Measurements from ENCODE around the gene ATP2A1.
"Not testable (repeated sequence)": the region's sequence is repeated elsewhere in the genome, so short reads cannot be mapped to it uniquely, and the experiment has no call there.

The ATP2A1 gene

DNA sequence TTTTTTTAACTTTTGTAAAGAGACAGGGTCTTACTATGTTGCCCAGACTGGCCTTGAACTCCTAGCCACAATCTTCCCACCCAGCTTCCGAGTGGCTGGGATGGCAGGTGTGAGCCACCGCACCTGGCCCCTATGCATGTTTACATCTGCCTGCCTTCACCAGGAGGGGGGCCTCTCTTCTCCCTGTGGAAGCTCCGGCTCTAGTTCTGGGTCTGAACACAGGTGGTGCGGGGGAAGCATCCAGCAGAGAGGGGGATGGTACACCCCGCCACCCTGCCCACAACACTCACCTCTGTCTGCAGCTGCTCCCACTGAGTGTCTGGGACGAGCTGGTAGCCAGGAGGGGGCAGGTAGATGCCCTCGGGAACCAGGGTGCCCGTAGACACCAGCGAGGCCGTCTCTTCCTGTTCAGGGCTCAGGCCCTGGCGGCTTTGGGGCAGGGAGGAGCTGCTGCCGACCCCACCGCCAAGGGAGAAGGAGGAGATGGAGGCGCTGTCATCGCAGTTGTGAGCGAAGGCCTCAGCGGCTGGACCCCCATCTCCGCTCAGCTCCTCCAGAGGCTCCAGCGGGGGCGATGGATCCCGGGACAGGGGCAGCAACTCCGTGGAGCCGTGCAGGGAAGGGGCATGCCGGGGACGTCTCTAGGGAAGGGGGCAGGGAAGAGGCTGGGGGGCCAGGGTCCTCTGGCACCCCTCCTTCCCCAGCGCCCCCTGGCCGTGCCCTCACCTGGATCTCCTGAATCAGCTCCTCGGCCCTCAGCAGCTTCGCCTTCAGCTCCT is 35.8 kb downstream of the ATP2A1 start:
- DNase-seq: no peak

DNA sequence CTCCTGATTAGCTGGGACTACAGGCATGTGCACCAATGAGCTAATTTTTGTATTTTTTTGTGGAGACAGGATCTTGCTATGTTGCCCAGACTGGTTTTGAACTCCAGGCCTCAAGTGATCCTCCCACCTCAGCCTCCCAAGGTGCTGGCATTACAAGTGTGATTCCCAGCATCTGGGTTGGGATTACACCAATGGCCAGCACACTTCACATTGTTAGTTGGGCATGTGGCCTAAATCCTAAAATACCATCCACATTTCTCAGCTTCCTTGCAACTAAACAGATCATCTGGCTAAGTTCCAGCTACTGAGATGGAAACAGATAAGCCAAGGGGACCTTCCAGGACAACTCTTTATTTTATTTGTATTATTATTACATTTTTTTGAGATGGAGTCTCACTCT is 36.9 kb downstream of the ATP2A1 start:
- DNase-seq: no peak

DNA sequence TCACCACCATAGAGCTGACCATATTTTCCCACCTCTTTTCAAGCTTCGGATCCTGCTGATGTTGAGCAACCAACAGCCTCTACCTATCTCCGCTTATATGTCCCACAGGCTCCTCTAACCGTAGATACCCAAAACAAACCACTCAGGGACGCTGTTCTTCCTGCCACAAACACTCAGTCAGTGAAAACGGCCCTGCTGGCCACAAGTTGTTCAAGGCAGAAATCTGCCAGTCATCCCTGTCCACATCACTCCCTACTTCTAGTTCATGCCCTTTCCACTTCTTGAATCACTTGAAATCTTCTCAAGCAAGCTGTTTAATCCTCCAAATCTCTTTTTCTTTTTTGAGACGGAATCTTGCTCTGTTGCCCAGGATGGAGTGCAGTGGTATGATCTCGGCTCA is 38.8 kb downstream of the ATP2A1 start:
- no peak for DNase-seq

DNA sequence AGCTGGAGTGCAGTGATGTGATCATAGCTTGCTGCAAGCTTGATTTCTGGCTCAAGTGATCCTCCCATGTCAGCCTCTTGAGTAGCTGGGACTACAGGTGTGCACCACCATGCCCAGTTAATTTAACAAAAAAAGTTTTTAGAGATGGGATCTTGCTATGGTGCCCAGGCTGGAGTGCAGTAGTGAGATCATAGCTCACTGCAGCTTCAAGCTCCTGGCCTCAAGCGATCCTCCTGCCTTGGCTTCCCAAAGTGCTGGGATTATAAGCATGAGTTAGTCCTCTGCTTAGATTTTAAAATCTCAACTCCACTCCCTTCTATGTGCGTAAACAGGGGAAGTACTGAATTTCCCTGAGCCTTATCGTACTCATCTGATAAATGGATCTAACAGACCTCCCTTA is 40.4 kb downstream of the ATP2A1 start:
- no peak for DNase-seq

DNA sequence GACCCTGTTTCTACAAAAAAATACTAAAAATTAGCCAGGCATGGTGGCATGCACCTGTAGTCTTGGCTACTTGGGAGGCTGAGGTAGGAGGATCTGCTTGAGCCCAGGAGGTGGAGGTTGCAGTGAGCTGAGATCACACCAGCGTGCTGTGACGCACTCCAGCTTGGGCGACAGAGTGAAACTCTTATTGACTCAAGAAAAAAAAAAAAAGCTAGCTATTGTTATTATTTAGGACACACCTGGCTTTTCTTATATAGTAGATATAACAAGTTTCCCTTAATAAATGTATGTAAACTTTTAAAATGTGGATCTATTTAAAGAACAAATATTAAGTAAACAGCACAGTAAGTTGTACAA is 44.9 kb downstream of the ATP2A1 start:
- no peak for DNase-seq

DNA sequence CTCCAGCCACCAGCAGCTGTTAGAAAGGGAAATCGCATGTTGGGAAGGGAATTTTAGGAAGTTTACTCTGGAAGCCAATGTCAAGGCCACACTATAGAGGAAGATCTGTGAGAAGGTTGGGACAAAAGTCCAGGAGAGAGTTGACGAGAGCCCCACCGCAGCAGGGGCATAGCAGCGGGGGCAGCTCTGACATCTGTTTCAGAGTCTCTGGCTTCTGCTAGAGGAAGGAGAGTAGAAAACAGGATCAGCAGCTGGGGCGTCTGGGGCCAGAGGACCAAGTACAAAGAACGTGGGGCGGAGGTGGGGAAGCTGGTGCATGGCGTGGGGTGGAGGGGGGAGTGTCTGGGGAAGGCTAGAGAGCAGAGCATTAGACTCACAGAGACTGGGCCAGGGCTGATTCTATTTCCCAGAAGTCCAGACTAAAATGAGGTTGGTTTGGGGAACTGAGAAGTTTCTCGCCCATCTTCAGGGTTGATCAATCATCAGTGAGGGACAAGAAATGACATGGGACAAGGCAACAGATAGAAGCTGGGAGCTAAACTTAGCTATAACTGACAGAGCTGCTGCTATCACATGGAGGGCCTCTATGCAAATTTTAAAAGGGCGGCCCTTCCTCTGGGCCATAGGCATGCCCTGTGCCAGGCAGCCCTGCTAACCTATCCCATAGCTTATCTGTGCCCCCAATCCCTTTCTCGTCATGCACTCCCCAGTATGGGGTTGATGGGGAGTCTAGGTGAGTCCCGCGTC is 45.5 kb downstream of the ATP2A1 start:
- DNase-seq: no peak

DNA sequence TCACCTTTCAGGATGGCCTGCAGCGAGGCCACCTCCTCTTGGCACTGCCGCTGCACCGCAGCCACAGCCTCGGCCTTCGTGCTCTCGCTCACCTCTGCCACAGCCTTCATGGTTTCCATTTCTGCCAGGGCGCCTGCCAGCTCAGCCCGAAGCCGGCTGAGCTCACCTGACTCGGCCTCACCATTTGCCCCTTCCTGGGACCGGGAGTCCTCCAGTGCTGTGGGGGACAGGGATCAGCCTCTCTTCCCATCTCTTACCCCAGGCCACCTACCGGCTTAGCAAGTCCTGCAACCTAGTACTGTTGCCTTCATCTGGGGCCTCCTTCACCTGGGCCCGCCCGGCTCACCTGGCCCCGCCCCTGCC is 46.1 kb downstream of the ATP2A1 start:
- no peak for DNase-seq

DNA sequence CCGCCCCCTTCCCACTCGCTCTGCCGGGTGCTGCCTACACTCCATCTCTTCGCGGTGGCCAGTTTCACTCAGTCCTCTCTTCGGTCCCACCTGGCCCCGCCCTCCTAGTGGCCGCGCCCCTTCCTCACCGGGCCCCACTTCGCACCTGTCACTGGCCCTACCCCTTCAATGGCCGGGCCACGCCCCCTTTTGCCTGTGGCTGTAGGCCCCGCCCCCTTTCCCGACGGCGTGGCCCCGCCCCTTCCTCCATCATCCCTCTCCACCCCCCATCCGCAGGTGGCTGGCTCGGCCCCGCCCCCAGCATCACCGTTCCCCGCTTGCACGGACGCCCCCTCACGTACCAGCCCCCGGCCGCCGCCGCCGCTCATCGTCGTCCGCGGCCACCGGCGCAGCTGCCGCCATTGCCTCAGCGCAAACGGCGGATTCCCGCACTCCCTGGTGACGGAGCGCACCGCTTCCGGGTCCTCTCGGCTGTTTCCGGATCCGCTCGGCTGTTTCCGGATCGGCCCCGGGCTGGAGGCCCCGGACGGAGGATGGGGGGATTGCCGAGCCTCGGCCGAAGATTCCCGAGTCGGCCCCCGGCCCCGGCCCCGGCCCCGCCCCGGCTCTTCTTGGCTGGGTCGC is 46.6 kb downstream of the ATP2A1 start, which contains the start of gene RABEP2:
Gene RABEP2 (minus strand): TSS at position 477 of the 624 bp plus-strand sequence. CDS start 75 bp downstream, at position 402.
- peak; percentile 40 for DNase-seq

DNA sequence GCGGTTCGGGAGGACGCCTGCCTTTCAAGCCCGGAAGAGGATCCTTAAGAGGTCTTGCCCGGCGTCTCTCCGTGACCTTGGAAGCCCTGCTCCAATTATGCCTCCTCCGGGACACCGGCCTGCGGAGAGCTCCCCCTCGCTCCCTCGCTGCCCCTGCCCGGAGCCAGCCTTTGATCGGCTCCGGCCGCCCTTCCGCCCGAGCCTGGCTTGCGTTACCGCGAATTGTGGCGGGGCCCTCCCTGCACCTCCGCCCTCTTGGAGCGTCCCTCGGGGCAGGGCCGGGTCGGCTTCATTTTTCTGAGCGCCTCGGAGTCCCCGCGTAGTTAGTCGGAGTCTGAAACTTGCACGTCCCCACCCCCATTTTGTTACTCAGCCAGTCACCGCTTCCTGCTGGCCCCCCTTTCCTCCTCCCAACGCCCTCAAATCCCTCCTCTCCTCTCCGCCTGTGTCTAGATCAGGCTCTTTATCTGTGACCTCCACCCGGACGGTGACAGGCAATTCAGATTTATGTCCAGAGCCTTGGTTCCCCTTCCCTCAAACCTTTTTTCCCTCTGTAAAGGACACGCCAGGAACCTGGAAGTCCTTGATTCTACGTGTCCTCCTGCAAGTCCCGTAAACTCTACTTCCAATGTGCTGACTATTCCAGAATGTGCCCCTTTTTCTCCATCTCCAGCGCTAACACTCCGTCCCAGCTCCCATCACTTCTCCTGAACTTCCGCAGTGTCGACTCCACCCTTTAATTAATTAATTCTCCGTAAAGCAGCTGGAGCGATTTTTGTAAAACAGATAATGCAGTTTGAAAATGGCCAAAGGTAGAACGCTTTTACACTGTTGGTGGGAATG is 47.3 kb downstream of the ATP2A1 start:
- no peak for DNase-seq

DNA sequence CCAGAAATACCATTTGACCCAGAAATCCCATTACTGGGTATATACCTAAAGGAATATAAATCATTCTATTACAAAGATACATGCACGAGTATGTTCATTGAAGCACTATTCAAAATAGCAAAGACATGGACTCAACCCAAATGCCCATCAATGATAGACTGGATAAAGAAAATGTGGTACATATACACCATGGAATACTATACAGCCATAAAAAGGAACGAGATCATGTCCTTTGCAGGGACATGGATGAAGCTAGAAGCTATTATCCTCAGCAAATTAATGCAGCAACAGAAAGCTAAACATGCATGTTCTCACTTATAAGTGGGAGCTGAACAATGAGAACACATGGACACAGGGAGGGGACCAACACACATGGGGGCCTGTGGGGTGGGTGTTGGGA is 48.0 kb downstream of the ATP2A1 start:
- not testable (repeated sequence) for DNase-seq

DNA sequence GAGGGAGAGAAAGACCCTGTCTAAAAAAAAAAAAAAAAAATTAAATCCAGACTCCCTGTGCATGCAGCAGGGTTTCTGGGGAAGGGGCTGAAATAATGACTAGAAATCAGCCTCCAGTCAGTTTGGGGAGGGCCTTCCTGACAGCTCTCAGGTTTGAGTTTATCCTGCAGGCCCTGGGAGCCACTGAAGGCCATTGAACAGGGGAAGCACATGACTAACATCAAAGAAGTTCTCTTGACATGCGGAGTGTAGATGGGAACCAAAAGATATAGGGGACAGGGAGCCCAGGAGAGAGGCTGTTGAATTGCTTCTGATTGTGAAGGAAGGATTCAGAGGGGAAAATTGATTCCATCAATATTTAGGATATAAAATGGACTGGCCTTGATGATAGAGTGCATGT is 49.5 kb downstream of the ATP2A1 start:
- no peak for DNase-seq

DNA sequence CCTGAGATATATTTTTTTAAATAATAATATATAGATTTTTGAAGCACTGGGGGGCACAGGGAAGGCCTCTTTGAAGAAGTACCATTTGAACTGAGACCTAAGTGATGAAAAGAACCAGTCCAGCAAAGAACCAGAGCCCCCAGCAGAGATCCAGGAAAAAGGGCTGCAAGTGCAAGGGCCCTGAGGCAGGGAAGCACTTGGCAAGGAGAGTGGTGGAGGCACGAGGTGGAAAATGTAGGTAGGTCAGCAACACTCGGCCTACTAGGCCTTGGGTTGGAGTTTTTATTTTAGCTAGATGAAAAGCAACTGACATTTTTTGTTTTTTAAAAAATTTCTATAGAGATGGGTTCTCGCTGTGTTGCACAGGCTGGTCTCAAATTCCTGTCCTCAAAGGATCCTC is 51.9 kb downstream of the ATP2A1 start:
- no peak for DNase-seq

DNA sequence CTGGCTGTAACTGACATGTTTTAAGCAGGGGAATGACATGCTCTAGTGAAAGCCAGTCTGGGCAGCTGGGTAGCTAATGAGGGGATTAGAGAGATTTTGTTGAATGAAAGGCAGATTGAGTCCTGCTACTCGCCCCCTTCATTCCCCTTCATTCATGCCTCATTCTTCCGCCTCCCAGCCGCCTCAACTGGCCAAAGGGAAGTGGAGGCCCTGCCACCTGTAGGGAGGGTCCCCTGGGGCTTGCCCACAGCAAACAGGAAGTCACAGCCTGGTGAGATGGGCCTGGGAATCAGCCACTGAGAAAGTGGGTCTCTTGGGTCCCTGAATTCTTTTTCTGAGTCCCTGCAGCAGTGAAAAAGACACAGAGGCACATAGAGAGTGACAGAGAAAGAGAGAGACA is 52.4 kb downstream of the ATP2A1 start:
- DNase-seq: no peak

DNA sequence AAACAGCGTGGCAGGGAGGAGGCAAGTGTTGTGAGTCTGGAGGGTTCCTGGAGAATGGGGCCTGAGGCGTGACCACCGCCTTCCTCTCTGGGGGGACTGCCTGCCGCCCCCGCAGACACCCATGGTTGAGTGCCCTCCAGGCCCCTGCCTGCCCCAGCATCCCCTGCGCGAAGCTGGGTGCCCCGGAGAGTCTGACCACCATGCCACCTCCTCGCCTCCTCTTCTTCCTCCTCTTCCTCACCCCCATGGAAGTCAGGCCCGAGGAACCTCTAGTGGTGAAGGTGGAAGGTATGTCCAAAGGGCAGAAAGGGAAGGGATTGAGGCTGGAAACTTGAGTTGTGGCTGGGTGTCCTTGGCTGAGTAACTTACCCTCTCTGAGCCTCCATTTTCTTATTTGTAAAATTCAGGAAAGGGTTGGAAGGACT is 53.5 kb downstream of the ATP2A1 start, which contains the start of gene CD19:
Gene CD19 (plus strand): TSS at position 171 of the 425 bp plus-strand sequence. CDS start 30 bp downstream, at position 201.
- no peak for DNase-seq

DNA sequence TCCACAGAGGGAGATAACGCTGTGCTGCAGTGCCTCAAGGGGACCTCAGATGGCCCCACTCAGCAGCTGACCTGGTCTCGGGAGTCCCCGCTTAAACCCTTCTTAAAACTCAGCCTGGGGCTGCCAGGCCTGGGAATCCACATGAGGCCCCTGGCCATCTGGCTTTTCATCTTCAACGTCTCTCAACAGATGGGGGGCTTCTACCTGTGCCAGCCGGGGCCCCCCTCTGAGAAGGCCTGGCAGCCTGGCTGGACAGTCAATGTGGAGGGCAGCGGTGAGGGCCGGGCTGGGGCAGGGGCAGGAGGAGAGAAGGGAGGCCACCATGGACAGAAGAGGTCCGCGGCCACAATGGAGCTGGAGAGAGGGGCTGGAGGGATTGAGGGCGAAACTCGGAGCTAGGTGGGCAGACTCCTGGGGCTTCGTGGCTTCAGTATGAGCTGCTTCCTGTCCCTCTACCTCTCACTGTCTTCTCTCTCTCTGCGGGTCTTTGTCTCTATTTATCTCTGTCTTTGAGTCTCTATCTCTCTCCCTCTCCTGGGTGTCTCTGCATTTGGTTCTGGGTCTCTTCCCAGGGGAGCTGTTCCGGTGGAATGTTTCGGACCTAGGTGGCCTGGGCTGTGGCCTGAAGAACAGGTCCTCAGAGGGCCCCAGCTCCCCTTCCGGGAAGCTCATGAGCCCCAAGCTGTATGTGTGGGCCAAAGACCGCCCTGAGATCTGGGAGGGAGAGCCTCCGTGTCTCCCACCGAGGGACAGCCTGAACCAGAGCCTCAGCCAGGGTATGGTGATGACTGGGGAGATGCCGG is 54.3 kb downstream of the ATP2A1 start:
- DNase-seq: no peak

DNA sequence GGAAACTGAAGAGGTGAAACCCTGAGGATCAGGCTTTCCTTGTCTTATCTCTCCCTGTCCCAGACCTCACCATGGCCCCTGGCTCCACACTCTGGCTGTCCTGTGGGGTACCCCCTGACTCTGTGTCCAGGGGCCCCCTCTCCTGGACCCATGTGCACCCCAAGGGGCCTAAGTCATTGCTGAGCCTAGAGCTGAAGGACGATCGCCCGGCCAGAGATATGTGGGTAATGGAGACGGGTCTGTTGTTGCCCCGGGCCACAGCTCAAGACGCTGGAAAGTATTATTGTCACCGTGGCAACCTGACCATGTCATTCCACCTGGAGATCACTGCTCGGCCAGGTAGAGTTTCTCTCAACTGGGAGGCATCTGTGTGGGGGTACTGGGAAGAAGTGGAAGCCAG is 54.9 kb downstream of the ATP2A1 start:
- no peak for DNase-seq

DNA sequence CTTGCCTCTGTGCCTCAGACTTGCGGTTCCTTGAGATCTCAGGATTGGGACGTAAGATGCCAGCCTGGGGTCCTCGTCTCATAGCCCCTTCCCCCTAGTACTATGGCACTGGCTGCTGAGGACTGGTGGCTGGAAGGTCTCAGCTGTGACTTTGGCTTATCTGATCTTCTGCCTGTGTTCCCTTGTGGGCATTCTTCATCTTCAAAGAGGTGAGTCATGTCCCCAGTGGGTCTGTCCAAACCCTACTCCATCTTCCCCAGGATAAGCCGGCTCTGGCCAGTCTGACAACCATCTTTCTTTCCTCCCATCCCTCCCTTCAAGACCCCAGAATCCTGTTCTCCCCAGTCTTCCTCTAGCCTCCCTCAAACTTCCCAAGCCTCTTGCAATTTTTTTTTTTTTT is 57.1 kb downstream of the ATP2A1 start:
- no peak for DNase-seq

DNA sequence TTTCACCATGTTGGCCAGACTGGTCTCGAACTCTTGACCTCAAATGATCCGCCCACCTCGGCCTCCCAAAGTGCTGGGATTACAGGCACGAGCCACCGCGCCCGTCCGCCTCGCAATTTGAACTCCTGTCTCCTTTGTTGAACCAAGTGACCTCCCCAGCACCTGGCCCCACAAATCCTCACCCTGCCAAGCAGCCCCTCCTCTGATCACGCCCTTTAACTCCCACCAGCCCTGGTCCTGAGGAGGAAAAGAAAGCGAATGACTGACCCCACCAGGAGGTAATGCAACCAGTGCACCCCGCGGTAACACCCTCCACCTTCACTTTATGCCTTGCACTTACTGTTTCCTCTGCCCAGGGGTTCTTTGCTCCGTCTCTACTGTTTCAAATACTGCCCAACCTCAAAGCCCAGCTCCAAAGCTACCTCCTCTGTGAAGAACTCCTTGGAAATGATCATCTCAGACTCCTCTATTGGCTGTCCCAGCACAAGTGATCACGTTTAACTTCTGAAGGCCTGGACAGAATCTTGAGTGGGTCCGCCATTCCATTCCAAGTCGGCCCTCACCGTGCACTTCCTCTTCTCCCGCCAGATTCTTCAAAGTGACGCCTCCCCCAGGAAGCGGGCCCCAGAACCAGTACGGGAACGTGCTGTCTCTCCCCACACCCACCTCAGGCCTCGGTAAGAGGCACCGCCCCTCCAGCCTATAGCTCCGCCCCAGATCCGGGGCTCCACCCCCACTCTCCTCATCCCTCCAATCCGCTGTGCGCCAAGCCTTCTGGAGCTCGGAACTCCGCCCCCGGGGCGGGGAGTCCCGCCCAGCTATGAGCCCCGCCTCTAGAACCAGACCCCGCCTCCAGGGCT is 57.9 kb downstream of the ATP2A1 start:
- DNase-seq: no peak

DNA sequence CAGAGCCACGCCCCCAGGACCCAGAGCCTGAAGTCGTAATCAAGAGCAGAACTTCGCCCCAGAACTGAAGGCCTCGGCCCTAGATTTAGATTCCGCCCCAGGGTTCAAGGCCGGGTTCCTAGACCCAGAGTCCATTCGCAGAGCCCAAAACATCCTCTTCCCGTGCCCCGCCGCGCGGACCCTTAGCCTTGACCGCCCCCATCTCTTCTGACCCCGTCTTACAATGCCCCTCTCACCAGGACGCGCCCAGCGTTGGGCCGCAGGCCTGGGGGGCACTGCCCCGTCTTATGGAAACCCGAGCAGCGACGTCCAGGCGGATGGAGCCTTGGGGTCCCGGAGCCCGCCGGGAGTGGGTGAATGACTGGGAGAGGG is 58.5 kb downstream of the ATP2A1 start:
- DNase-seq: no peak

DNA sequence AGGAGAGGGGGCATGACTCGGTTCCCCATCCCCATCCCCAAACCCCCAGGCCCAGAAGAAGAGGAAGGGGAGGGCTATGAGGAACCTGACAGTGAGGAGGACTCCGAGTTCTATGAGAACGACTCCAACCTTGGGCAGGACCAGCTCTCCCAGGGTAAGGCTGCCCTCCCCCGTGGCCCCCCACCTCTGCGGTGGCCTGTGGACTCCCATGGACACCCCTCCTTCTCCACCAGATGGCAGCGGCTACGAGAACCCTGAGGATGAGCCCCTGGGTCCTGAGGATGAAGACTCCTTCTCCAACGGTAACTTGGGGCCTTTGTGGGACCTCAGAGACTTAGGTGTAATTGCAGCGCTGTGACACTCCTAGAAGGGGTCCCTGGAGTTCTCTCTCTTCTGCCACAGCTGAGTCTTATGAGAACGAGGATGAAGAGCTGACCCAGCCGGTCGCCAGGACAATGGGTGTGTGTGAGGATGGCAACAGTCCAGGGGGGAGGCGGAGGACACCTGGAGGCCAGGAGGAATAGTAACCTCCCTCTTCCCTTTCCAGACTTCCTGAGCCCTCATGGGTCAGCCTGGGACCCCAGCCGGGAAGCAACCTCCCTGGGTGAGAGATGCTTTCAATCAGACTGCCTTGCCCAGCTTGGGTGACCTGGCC is 59.1 kb downstream of the ATP2A1 start:
- no peak for DNase-seq

DNA sequence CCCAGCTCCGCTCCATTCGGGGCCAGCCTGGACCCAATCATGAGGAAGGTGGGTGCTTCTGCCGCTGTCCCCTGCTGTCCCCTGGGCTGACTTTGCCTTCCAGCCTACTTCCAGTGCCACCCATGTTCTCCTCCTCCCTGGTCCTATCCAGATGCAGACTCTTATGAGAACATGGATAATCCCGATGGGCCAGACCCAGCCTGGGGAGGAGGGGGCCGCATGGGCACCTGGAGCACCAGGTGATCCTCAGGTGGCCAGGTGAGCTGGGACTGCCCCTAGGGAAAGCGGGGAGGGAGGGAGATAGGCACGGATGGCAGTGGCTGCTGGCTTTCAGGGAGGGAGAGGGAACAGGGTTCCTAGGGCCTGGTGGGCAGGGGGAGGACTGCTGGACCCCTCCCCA is 60.4 kb downstream of the ATP2A1 start:
- no peak for DNase-seq
